Peyer's patch (tissue), 4 donors: Measurements from ENCODE around the gene SLC16A3. TPM values are rescaled to one million over a fixed set of nuclear protein-coding genes. Genes with fewer than 3 reads are reported as not detected.

Experiments
- DNase-seq, 3 donors: peaks; one replicate each; pipeline ENCODE4 v3.0.0-alpha.2; 2017 to 2019
- H3K27ac ChIP-seq, 4 donors: fragments of 200-600 bp; sonication (generic); one replicate each; pipeline ENCODE4 v1.5.1; 2016 to 2019
- H3K27me3 ChIP-seq, 2 donors: fragments of 200-600 bp; sonication (generic); one replicate each; pipeline ENCODE4 v1.5.1; 2019
- H3K36me3 ChIP-seq, 3 donors: fragments of 200-600 bp; sonication (generic); one replicate each; pipeline ENCODE4 v1.5.1; 2016 to 2019
- H3K4me1 ChIP-seq, 4 donors: fragments of 200-600 bp; sonication (generic); one replicate each; pipeline ENCODE4 v1.5.1; 2016 to 2019
- H3K4me3 ChIP-seq, 4 donors: fragments of 200-600 bp; sonication (generic); 1 replicate in 3 of 4; 2 replicates in 1 of 4; pipeline ENCODE4 v1.5.1; 2016 to 2019; ENCODE audit warnings: mild to moderate bottlenecking in 1 of 4
- H3K9me3 ChIP-seq, 4 donors: fragments of 200-600 bp; sonication (generic); one replicate each; pipeline ENCODE4 v1.5.1; 2016 to 2019; ENCODE audit warnings: mild to moderate bottlenecking in 1 of 4
- POLR2A ChIP-seq, 2 donors: fragments of 450-650 bp; IDR thresholded peaks; one replicate each; pipeline ENCODE4 v1.5.1; 2017; ENCODE audit warnings: antibody characterized with exemption in 2 of 2, mild to moderate bottlenecking in 2 of 2, moderate library complexity in 2 of 2
- total RNA-seq, 4 donors: library from RNA; depleted of rRNA; stranded (reverse); fragments of >200 nt; gene quantifications; one replicate each; pipeline ENCODE4 v1.1.0, GENCODE V29; 2016
- TF ChIP-seq, protein P1 (sequence below), 6 experiments: fragments of 450-650 bp in 4 of 6; fragments of 200-600 bp in 2 of 6; sonication (generic) in 1 of 6; IDR thresholded peaks; one replicate each; pipeline ENCODE4 v1.5.1; 2017 to 2019; ENCODE audit warnings: antibody characterized with exemption in 6 of 6, mild to moderate bottlenecking in 3 of 6, moderate library complexity in 1 of 6

SLC16A3 gene
- total RNA-seq, 4 donors from 2014 or later = 18.9 to 55.0 (median 35.3) TPM

DNA sequence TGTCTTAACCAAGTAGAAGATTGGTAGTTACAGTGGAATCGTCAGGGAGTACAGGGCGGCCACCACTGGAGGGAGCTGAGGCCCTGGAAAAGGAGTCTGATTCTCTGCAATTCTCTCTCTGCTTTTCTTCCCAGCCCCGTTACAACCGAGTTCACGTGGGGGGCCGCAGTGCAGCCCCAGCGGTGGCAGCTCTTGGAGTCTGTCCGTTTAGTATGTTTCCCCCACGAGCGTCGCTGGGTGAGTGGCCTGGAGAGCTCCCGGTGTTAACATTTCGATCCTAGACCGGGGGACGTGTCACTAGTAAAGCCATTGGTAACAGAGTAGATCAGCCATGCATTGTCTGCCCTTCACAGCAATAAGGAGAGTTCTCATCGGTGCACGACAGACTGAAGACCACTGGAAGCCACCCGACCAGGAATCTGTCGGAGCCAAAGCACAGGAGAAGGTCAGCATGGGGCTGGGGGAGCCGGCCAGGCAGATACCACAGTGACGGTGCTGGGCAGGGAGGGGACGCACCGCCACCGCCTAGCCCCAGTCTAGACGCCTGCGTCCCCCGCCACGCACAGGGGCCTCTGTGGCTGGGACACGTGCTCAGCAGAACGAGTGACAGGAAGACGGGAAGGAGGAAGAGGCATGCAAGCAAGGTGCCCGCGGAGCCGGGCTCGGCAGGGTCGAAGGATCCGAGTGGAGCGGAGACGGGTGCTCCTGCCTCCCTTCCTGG is 15.7 kb downstream of the SLC16A3 start:
- DNase-seq = no peak
- no peak overlapping the region for H3K27ac ChIP-seq
- H3K36me3 ChIP-seq = peaks cover 0 to 79% (median 0%) of the 10 kb centered on the region in 3 donors
- H3K4me3 ChIP-seq = no peak overlapping the region
- peaks cover 0 to 80% (median 15%) of the 10 kb centered on the region in 4 donors for H3K4me1 ChIP-seq
- TF ChIP-seq, protein P1, sequence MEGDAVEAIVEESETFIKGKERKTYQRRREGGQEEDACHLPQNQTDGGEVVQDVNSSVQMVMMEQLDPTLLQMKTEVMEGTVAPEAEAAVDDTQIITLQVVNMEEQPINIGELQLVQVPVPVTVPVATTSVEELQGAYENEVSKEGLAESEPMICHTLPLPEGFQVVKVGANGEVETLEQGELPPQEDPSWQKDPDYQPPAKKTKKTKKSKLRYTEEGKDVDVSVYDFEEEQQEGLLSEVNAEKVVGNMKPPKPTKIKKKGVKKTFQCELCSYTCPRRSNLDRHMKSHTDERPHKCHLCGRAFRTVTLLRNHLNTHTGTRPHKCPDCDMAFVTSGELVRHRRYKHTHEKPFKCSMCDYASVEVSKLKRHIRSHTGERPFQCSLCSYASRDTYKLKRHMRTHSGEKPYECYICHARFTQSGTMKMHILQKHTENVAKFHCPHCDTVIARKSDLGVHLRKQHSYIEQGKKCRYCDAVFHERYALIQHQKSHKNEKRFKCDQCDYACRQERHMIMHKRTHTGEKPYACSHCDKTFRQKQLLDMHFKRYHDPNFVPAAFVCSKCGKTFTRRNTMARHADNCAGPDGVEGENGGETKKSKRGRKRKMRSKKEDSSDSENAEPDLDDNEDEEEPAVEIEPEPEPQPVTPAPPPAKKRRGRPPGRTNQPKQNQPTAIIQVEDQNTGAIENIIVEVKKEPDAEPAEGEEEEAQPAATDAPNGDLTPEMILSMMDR (IDR thresholded peaks at IDR 0.05) = peak; percentile 6 to 59 (median 36)
- no peak for TF ChIP-seq POLR2A (IDR thresholded peaks at IDR 0.05)
- no peaks in the 10 kb centered on the region for H3K9me3 ChIP-seq
- H3K27me3 ChIP-seq = no peaks in the 10 kb centered on the region

DNA sequence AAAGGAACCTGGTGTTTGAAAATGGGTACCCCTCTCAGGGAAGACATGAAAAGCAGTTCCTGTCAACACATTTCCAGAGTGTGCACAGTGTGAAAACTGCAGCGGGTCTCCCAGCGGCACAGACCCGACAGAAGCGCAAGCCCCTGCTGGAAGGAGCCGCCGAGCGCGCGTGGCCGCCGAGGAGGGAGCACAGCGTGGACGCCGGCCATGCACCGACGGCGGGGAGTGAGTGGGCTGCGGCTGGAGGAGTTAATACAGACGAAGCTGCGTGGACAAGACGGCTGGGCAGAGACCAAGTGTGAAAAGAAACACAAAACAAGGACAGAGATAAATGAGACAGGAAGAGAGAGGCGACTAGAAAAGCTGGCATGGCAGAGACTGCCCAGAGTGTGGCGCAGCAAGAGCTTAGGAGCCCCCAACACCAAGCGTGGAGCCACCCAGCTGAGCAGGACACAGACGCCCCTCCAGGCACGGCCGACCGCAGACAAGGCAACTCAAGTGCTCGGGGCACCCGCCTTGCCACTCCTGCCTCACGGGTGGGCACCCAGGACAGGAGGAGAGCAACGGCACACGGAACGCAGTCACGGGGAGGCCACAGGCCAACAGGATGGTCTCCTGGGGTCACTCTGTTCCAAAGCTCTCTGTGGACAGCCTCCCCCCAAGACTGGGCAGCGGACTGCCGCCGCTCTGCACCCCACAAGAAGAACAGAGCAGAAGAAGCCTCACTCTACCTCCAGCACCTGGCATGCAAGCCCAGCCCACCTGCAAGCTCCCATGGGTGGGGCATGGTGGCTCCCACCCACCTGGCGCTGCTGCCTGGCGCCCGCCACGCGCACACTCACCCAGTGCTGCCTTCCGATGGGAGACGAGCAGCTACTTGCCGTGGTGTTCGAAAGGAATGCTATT is 16.5 kb downstream of the SLC16A3 start:
- Histone ChIP-seq H3K4me1 (peaks cover 0 to 72% (median 12%) of the 10 kb centered on the region in 4 donors), H3K9me3 (no peaks in the 10 kb centered on the region), H3K4me3 (no peak overlapping the region), H3K27me3 (no peaks in the 10 kb centered on the region), H3K36me3 (peaks cover 0 to 83% (median 3%) of the 10 kb centered on the region in 3 donors), H3K27ac (peak overlapping the region in 1 of 4 donors; percentile 74)
- TF ChIP-seq, protein P1 (IDR thresholded peaks at IDR 0.05) = no peak
- TF ChIP-seq POLR2A (IDR thresholded peaks at IDR 0.05) = no peak
- no peak for DNase-seq

DNA sequence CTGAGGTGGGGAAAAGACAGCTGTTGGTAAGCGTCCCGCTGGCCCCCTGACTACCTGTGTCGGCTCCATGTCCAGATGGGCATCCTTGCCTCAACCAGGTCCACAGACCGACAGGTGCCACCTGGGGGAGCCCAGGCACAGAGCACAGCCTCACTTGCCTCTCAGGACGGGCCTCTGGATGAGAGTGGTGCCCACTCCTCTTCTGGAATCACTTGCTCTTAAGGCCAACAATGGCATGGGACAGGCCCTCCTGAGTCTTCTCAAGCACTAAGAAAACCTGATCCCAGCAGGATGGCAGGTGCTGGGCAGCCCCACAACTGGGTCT is 17.2 kb downstream of the SLC16A3 start:
- Histone ChIP-seq H3K9me3 (no peaks in the 10 kb centered on the region), H3K4me1 (peaks cover 0 to 66% (median 11%) of the 10 kb centered on the region in 4 donors), H3K27me3 (no peaks in the 10 kb centered on the region), H3K36me3 (peaks cover 0 to 87% (median 4%) of the 10 kb centered on the region in 3 donors), H3K4me3 (no peak overlapping the region), H3K27ac (peak overlapping the region in 2 of 4 donors; percentile 38 to 74)
- TF ChIP-seq POLR2A (IDR thresholded peaks at IDR 0.05) = no peak
- TF ChIP-seq, protein P1 (IDR thresholded peaks at IDR 0.05) = no peak
- DNase-seq = no peak

DNA sequence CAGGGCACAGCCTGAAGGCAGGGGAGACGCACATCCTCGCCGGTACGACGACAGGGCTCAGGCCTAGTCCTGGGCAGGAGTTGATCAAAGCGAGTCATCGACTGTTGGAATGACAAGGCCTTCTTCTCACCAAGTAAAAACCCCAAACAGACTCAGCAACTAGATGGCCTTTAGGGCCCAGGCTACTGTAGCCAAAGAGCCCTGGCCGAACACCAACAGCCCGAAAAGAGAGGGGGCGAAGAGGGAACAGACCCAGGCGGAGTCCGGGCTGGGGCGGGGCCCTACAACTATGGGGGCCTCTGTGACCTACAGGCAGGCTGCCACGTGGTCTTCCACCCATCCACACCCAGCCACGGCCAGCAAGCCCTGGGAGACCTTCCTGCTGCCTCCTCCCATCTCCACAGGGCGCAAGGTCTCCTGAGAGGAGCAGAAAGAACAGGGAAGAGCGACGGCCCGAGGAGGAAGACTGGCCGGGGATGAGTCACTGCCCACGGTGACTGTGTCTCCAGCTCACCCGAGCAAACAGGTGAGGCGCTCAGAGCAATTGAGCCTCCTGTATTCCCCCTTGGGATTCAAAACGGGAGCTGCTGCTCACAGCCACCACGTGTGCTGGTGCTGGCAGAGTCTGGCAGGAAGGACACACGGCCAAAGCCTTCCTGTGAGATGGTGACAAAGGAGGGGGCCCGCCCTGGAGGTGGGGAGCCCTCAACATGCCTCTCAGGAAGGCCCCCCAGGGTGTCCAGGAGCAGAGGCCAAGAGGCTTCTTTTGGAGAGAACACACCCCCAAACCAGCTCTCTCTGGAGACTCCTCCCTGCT is 17.7 kb downstream of the SLC16A3 start:
- peaks cover 0 to 93% (median 4%) of the 10 kb centered on the region in 3 donors for H3K36me3 ChIP-seq
- H3K27ac ChIP-seq = peak overlapping the region; percentile 5 to 74 (median 41)
- TF ChIP-seq POLR2A (IDR thresholded peaks at IDR 0.05) = no peak
- TF ChIP-seq, protein P1 (IDR thresholded peaks at IDR 0.05) = no peak
- no peaks in the 10 kb centered on the region for H3K9me3 ChIP-seq
- no peak overlapping the region for H3K4me3 ChIP-seq
- H3K27me3 ChIP-seq = no peaks in the 10 kb centered on the region
- H3K4me1 ChIP-seq = peaks cover 0 to 60% (median 5%) of the 10 kb centered on the region in 4 donors
- DNase-seq = no peak

DNA sequence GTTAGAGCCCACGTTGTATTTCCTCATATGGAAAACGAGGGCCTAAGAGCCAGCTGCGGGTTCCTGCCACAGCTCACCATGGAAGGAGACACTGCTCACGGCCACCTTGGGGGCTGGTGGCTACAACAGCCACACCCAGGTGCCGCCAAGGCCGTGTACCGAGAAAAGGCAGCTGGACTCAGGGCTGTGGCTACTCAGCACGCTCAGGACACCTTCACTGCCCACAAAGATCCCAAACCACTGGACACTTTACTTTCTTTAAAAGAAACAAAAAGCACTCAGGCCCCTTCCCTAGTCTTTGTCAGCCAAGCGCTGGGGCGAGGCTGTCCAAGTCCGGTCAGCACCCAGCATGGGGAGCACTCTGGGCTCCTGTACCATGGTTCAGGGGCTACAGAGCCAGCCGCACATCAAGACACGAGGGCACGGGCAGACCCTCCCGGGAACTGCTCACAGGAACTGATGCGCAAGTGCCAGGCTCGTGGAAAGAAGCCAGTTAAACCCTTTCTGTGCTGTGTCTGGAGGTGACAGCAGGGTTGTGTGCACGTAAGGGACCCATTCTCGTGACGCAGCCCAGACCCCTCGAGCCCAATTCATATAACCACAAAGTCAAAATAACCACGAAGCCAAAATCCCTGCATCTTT is 18.5 kb downstream of the SLC16A3 start:
- no peaks in the 10 kb centered on the region for H3K27me3 ChIP-seq
- H3K36me3 ChIP-seq = peaks cover 0 to 100% (median 4%) of the 10 kb centered on the region in 3 donors
- no peak for TF ChIP-seq POLR2A (IDR thresholded peaks at IDR 0.05)
- TF ChIP-seq, protein P1 (IDR thresholded peaks at IDR 0.05) = no peak
- DNase-seq = no peak
- H3K4me3 ChIP-seq = no peak overlapping the region
- H3K4me1 ChIP-seq = peaks cover 0 to 53% (median 0%) of the 10 kb centered on the region in 4 donors
- H3K27ac ChIP-seq = peak overlapping the region; percentile 5 to 74 (median 38)
- no peaks in the 10 kb centered on the region for H3K9me3 ChIP-seq
